Hepatocyte (in vitro differentiated cells): ENCODE results near the gene LNPEP.

Experiments
- CTCF ChIP-seq: fragments of 200-600 bp; sonication (generic); IDR thresholded peaks from 2 replicates; pipeline ENCODE4 v1.5.1; 2016; ENCODE audit warnings: antibody characterized with exemption, mild to moderate bottlenecking; ENCODE audit not compliant: poor library complexity
- EZH2phosphoT487 ChIP-seq: fragments of 200-600 bp; sonication (generic); IDR thresholded peaks from one replicate; pipeline ENCODE4 v1.6.1; 2018; ENCODE audit warnings: antibody characterized with exemption, mild to moderate bottlenecking, low read depth, moderate library complexity; ENCODE audit not compliant: unreplicated experiment, severe bottlenecking

- TF ChIP-seq CTCF (no peak), EZH2phosphoT487 (no peak)
Measured at GRCh38 chr5:96993760-96994159, 57.9 kb downstream of the LNPEP start.
